NCI-H2107 treated with DMSO at 0.1 percent for 48 hours (cell line): ENCODE measurements around the gene CYFIP1.

Experiments
- DNase-seq: peaks from one replicate; lab custom pipeline; 2025; ENCODE audit not compliant: unreplicated experiment; lab: John Stamatoyannopoulos, UW

The CYFIP1 gene

DNA sequence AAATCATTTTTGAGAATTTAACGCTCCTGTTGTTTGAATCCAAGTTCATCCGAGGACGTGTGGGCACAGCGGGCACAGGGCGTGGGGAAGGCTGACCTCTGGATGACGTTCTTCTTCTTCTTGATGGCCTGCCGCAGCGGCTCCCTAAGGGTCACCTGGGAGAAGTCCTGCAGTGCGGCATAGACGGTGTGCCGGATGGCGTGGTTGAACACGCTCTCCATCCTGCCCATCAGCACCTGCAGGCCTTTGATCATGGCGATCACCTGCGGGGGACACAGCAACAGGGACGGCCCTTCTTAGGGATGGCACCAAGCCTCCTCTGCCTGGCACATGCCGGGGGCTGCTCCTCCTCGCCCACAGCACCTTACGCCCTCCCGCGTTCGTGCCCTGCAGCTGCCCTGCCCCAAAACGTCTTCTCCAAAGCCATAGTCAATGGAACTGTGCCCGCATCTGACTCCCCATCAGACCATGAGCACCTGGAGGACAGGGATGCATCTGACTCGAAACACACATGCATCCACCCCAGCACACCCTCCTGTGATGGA is 61.5 kb downstream of the CYFIP1 start:
- DNase-seq = no peak

DNA sequence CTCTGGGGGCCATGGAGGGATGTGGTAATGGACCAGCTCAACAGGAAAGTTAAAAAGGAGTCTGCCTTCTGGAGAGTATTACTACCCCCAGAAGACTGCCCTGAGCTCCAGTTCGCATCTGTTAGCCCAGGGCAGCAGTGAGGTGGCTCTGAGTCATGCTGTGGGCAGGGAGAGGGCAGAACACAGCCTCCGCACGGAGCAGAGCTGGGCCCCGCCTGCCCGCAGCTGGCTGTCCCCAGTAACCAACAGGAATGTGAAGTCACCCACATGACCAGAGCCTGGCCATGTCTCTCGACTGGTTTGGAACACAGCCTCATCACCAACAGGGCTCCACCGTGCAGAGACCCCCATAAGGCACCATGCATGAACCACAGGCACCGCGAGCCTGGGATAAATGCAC is 62.1 kb downstream of the CYFIP1 start:
- DNase-seq = no peak

DNA sequence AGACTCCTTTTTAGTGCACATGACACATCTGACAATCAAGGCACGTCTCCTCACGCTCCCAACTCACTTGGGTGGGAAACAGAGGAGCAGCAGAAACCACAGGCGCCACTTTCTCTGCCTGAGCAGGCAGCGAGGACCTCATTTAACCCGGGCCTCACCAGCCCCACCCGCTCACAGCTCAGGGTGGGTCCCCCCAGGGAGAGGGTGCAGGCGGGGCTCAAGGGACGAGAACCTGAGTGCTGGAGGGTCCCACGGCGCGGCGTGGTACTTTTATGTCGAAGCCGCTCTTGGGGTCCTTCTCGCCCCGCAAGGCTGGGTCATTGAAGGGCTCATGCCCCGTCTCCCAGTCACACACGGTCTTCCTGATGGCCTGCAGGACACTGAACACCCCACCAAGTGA is 62.6 kb downstream of the CYFIP1 start:
- DNase-seq = no peak

DNA sequence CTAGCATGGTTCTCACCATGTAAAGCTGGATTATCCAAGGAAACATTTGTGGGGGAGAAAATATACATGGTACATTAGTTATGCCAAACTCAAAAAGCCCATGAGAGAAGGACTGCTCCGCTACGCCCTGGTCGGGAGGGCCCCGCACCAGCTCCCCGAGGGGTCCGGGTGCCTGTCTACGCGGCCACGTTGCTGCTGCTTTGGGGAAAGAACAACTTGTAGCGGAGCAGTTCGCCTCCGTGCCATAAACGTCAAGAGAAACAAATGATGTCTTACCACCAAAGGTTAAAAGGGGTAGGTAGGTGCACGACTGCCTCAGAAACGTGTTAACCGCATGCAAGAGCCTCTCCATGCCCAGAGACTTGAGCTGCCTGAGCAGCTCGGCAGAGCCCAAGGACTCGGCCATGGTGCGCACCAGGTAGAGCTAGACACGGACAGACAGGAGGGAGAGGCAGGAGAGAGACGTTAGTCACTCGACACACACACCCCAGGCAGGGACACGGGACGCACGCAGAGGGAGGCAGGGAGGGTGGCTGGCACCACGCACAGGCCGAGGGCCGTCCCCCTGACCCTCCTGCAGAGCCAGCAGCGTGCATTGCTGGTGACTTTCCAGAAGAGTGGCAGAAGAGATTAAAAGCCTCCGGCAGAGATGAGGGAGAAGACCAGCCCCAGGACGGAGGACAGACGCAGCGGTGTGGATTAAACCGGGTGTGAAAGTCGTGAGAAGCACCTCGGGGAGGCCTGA is 63.4 kb downstream of the CYFIP1 start:
- DNase-seq = no peak

DNA sequence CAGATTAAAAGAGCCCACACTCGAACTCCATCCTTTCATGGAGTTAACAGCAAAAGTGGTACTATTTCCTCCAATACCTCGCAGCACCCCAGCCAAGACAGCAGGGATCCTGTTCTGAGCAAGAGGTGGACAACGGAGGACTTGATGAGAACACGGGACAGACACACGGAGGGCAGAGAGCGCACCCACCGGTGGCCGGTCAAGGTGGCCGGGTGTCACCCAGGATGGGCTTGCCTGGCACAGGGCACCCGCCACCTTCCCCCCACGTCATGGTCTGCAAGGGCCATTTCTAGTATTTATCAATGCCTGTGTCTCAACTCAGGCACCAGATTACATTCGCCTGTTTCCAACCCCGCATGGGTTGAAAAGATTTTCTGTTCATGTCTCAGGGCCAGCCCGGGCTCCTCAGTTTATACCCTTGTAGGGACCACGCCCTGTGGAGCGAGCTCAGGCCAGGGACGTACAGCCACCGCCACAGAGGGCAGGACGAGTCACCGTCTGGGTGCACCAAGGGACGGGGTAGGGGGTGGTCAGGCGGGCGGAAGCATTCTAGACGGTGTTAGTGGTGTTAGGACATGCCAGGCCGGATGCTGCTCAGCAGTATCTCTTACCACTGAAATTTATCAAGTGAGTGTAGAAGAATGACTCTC is 64.2 kb downstream of the CYFIP1 start:
- DNase-seq = no peak

DNA sequence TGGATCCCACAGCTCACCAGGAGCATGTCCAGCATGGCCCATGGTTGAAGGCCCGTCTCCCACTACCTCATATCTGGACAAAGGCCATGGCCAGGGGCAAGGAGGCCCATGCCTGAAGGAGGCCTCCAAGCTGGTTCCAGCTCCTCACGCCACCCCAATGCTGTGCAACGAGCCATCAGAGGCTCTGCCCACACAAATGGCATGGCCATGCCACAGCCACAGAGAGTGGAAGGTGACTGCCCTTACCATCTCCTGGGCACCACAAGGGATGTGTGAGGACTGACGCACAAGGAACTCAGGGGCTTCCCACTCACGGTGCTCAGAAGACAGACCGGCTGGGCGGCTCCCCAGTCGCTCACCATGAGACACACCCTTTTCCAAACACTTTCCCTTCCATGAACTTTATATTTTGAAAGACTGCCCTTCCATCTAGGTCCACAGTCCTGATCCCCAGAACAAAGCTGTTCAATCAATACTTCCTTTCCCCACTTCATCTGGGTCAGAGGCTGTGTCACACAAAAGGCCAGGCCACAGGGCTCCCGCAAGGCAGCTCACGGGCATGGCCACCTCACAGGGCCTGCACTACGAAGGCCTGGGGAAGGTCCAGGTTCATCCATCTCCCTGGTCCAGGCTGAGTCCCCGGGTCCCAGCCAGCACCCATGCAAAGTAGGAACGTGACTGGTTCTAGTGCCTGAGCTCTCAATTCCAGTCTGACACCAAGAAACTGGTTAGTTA is 66.4 kb downstream of the CYFIP1 start:
- DNase-seq = no peak

DNA sequence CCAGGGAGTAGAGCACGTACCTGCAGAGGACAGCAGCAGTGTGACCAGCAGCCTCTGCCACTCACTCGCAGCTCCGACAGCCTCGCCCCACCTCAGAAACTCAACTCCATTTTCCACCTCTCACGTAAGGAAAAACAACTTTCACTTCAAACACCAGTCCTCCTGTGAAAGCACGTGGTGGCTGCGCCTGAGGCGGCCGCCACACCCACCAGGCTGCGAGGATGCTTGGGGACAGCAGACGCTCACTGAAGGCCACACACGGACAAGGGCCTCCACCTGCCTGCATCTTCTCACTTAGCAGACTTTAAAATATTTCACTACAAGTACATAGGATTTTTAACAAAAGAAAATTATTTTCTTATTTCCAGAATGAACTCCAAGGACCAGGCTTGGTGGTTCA is 67.9 kb downstream of the CYFIP1 start:
- DNase-seq = no peak

DNA sequence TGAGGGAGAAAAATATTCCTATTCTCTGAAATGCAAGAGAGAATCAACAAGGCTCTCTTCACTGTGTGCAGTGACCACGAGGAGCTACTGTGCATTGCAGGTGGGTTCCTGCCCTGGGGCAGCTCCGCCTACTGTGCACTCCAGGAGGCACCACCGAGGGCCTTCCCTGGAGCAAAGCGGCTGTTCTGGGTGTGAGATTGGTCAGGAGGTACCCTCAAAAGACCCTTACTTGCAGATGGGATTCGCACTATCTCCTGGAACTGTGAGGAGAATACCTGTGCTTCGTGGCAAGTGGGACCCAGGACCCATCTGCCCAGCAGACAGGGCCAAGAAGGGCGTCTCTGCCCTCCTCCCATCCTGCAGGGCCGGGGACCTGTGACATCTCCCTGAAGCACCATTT is 68.9 kb downstream of the CYFIP1 start:
- DNase-seq = no peak

DNA sequence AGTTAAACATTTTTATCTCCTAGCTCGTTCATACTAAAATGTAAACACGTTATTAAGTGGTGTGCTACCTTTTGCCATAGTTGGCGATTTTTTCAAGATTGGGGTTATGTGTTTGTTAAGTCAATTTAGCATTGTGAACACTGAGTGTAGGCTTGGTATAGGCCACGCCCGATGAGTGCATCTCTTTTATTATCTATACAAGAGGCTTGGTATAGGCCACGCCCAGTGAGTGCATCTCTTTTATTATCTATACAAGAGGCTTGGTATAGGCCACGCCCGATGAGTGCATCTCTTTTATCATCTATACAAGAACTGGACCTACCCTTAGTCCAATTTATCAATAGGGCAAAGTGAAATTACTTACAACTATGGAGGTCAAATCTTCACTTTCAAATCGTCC is 71.3 kb downstream of the CYFIP1 start:
- no peak for DNase-seq

DNA sequence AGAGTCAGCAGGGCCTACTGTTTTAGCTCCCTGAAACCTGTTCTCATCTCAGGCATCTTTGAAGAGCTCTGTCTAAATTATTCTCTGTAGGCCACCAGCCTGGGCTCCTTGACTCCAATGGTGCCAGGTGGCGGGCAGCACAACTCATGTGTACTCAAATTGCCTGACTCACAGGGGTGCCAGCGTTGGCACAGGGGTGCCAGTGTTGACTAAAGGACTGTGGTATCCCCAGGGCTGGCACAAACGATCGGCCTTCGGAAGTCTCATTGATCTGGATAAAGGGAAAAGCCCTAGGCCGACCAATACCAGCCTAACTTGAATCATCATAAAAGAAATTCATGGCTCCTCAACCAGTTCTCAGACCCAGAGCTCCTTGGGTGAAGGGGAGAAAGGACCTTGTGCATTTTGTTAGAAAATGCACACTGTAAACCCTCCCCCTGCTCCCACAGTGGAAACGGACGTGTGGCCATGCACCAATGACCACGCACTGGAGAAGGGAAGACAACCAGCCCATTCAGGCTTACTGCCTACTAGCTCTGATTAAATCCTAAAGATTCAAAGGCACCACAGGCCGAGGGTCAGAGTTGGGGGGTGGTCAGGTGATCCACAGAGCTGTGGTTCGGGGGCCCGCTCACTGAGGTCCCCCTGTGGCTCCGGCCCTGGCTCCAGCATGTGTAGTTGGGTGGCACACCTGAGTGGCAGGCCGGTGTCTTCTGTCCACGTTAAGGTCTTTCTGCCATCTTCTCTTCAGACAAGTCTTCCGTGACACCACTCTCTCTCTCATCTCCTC is 72.8 kb downstream of the CYFIP1 start:
- DNase-seq = no peak

DNA sequence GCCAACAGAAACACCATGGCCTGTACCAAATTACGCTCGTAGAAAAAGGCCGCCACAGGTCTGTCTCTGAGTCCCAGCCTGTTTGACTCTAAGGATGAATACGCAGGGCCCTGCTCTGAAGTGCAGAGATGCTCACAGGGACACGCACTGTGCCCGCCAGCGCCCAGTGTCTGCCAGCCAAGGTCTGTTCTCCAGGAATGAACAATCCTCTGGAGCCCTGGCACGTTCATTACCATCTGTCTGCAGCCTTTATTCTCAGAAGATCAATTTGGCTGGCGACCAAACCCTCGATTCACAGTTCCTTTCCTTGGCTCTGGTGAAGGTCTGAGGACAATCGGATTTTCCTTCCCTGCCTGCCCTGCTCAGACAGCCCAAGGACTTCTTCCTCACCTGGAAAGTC is 75.4 kb downstream of the CYFIP1 start:
- DNase-seq = peak; percentile 6

DNA sequence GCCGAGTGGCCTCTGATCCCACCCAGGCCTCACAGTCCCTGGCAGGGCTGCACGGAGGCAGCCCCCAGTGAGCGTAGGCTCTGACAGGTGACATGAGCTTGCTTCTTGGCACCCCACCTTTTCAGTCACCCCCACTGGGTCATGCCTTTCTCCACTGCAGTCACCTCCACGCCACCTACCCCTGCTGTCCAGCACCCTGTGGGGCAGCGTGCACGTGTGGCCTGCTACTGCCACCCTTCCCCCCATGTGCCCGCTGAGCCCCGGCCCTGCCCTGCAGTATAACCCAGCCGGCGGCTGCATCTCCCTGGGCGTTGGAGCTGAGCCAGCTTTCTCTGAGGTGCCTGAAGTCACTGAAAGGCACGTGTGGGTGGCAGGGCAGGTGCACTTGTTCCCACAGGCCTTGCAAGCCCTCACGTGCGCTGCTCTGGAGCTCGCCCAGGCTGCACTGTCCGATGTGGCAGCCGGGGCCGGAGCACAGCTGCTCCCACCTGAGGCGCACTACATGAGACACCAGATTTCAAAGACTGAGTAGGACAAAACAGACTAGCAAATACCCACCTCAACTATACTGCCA is 76.1 kb downstream of the CYFIP1 start:
- peak; percentile 53 for DNase-seq

DNA sequence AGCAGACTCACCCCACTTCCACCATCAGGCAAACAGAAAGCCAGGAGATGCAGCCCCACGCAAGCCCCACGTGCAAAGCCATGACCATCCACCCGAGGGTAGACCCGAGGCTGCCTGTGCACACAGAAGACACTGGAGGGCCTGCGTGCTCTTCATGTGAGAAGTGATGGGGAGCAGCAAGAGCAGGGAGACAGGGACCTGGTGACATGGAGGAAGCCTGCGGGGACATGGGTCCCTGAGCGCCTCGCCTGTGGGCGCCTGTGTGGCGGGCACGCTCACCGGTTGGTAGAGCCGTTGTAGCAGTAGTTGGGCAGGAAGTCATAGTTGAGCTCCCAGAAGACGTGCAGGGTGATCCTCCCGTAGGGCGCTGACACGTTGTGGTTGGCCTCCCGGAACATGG is 76.7 kb downstream of the CYFIP1 start:
- no peak for DNase-seq

DNA sequence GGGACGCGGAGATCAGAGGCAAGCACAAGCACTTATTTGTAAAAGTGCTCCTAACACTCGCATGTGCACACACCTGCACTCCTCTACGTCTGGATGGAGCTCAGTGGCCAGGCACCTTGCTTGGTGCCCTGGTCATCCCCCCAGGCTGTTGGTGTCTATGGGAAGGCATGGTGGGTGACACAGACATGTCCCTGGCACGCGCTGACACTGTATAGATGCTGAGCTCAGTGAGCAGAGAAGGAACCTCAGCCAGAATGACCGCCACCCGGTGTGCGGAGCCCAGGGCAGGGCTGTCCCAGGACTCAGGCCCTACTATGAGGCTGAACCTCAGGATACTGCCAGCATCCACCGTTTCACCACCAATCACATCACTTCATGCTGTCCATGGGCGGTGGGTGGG is 77.2 kb downstream of the CYFIP1 start:
- DNase-seq = no peak

DNA sequence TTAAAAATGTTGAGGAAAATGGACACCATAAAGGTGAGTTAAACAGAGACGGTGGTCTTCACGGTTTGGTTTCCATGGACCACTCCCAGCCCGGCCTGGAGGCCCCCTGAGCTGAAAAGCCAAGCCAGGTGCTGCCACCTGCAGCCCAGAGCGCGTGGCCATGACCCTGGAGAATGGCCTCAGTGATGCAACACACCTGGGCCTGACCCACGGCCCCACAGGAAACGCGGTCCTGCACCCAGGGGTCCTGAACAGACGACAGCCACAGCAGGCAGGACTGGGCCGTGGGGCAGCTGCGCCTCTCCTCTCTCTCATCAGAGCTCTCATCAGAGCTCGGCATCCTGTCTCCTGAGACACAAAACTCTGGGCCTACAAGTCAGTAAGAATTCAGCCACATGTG is 77.6 kb downstream of the CYFIP1 start:
- no peak for DNase-seq

DNA sequence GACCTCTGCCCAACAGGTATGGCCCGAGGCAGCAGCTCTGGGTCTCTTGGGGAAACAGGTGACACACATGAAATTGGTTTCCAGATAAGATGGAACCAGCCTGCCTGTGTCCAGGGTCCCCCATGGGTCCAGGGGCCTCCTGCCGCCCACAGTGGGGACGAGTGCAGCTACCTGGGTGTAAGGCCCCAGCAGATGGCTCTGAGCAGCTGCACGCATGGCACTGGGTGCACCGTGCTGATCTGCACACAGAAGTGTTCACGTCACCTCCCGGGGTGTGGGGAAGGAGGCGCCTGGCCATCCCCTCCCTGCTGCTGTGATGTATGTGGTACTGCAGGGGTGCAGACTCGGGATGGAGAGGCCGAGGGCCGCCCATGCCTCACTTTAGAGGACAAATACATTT is 78.1 kb downstream of the CYFIP1 start:
- no peak for DNase-seq

DNA sequence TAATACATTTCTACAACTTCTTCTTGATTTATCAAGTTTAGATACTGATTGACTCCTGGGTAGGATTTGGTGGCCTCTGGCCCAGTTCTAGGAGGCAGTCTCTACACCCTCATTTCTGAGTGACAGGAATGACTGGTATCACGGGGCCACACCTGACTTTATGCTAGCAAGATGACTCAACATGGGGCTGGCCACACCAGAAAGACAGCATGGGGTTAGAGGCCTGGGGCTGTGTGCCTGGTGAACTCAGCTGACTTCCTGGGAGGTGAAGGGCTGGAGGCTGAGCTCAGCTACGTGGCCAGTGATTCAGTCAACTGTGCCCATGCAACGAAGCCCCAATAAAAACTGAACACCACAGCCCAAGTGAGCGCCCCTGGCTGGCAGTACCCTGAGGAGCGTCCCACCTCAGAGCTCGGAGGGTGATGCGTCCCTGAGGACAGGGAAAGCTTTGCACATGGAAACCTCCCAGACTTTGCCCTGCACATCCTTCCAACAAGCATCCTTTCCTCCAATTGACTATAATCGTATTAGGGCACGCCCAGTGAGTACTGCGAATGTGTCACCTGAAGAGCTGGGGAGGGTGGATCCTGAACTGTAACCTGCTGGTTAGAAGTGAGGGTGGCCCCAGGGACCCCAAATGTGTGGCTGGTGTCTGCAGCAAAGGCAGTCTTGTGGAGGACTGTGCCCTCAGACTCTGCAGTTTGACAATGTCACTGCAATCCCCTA is 84.5 kb downstream of the CYFIP1 start:
- no peak for DNase-seq

DNA sequence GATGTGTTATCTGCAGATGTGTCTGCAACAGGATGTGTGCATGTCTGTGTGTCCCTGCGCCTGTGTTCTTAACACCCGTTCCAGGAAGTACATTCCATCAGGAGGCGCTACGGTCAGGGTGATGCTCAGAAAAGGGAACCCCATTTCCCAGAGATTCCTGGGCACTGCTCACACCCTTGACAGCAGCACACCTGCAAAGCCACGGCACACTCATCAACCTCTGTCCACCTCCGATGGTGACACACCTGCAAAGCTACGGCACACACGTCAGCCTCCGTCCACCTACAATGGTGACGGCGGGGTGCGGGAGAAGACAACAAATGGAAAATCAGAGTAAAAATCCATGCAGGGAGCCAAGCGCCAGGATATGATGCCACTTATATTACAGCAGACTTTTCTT is 86.3 kb downstream of the CYFIP1 start:
- no peak for DNase-seq

DNA sequence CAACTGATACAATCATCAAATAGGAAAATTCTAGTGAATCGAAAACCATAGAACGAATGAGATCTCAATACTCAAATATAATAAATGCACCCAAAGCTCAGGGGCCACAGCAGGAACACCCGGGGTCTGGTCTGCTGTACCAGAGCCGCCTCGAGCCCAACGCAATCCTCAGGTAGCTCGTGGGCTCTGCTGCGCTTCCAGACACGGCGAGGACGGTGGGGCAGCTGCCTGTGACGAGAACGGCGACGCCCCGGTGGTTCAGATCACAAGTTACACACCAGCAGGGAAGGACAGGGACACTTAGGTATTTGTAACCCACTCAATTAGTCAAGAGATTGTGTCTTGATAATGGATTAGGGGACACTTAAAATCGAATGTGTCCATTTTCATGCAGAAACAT is 87.1 kb downstream of the CYFIP1 start:
- DNase-seq = no peak

DNA sequence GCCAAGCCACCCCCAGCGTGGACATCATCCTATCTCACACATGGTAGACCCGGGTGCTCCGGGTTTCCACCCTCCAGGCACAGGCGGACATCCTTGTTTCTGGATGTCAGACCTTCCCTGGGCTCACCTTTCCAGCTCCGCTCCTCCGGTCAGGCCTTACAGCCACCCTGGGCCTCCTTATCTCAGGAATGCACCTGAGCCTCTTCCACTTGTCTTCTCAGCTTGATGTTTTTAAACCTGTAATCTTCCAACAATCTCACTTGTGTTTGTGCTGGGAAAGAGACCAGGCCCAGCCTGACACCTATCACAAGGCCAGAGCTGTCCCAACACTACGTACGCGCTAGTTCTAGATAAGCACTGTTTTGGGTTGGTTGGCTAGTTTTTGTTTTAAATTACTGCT is 87.8 kb downstream of the CYFIP1 start:
- DNase-seq = no peak
